Endothelial cell of umbilical vein (primary cell): Measurements from ENCODE around the gene GPR139. TPM values are rescaled to one million over a fixed set of nuclear protein-coding genes. Genes with fewer than 3 reads are reported as not detected.

Experiments
- BruUV-seq: library from RNA; stranded (reverse); fragments of 400-500 nt; replicated peaks from 2 replicates; lab custom pipeline; 2021; lab: Mats Ljungman, UMichigan
- CTCF ChIA-PET: fragments of 300-600, 350-600 bp; sonication (Branson Sonifier 250); formaldehyde crosslinking; loops from one replicate; lab custom pipeline; 2021; ENCODE audit warnings: antibody characterized with exemption, inconsistent platforms; lab: Charles Lee
- POLR2A ChIA-PET: fragments of 300-600, 350-600 bp; sonication (Branson Sonifier 250); formaldehyde crosslinking; loops from one replicate; lab custom pipeline; 2021; ENCODE audit warnings: antibody characterized with exemption, inconsistent platforms; lab: Charles Lee
- DNase-seq: peaks from one replicate; pipeline ENCODE4 v3.0.0-alpha.2; 2011; ENCODE audit warnings: low read depth, low spot score
- FAIRE-seq: peaks from 2 replicates; lab custom pipeline; 2011; peaks lifted over from hg19 to GRCh38; lab: Jason Lieb, UNC
- H2AFZ ChIP-seq: 2 replicates; pipeline ENCODE4 v1.6.0; 2012; ENCODE audit warnings: low read depth, low read length, control low read depth, inconsistent platforms
- H3K27ac ChIP-seq: 2 replicates; pipeline ENCODE4 v1.5.1; 2011; ENCODE audit warnings: low read depth, mild to moderate bottlenecking, control low read depth, low read length, moderate library complexity; ENCODE audit not compliant: insufficient read depth
- H3K27me3 ChIP-seq, 2 experiments: 2 replicates each; pipeline versions ENCODE4 v1.6.0 to v1.6.1; 2011; ENCODE audit warnings: low read length in 2 of 2, mixed read lengths in 1 of 2; ENCODE audit not compliant: control insufficient read depth in 2 of 2, insufficient read depth in 2 of 2
- H3K36me3 ChIP-seq, 2 experiments: 2 replicates in 1 of 2; 3 replicates in 1 of 2; pipeline ENCODE4 v1.5.1; 2011; ENCODE audit warnings: low read length in 2 of 2, mild to moderate bottlenecking in 1 of 2, moderate library complexity in 1 of 2; ENCODE audit not compliant: control insufficient read depth in 2 of 2, insufficient read depth in 2 of 2; ENCODE audit errors: extremely low read depth in 1 of 2
- H3K4me1 ChIP-seq: 3 replicates; pipeline ENCODE4 v1.5.1; 2011; ENCODE audit warnings: mild to moderate bottlenecking, low read length; ENCODE audit not compliant: control insufficient read depth, insufficient read depth; ENCODE audit errors: extremely low read depth
- H3K4me2 ChIP-seq: 2 replicates; pipeline ENCODE4 v1.6.1; 2011; ENCODE audit warnings: low read length, control low read depth, mixed read lengths; ENCODE audit not compliant: insufficient read depth
- H3K4me3 ChIP-seq, 3 experiments: fragments of 200-600 bp in 1 of 3; sonication (generic), shearing (Covaris generic) in 1 of 3; replicated peaks in 1 of 3; 2 replicates each; pipeline ENCODE4 v1.5.1; 2011 to 2016; ENCODE audit warnings: control low read depth in 3 of 3, low read length in 3 of 3, mild to moderate bottlenecking in 2 of 3, inconsistent platforms in 1 of 3, low read depth in 1 of 3, moderate library complexity in 1 of 3; ENCODE audit not compliant: insufficient read depth in 1 of 3
- H3K79me2 ChIP-seq: 2 replicates; pipeline ENCODE4 v1.6.0; 2012; ENCODE audit warnings: low read length, inconsistent platforms; ENCODE audit not compliant: control insufficient read depth, insufficient read depth
- H3K9ac ChIP-seq: replicated peaks from 2 replicates; pipeline ENCODE3; 2011; ENCODE audit warnings: low read length, control low read depth; ENCODE audit not compliant: insufficient read depth; ENCODE audit errors: extremely low read depth
- H3K9me1 ChIP-seq: replicated peaks from 3 replicates; pipeline ENCODE4 v1.6.0; 2011; ENCODE audit warnings: mild to moderate bottlenecking, low read length; ENCODE audit not compliant: control insufficient read depth, insufficient read depth; ENCODE audit errors: extremely low read depth
- H3K9me3 ChIP-seq: replicated peaks from 2 replicates; pipeline ENCODE4 v1.5.1; 2012; ENCODE audit warnings: low read length, inconsistent platforms; ENCODE audit not compliant: control insufficient read depth, insufficient read depth
- H4K20me1 ChIP-seq: replicated peaks from 2 replicates; pipeline ENCODE3; 2011; ENCODE audit warnings: mild to moderate bottlenecking, low read length; ENCODE audit not compliant: control insufficient read depth, insufficient read depth; ENCODE audit errors: extremely low read depth
- EZH2 ChIP-seq: IDR thresholded peaks from 2 replicates; pipeline ENCODE4 v1.6.1; 2012; ENCODE audit warnings: borderline replicate concordance, low read depth, mild to moderate bottlenecking, moderate library complexity, low read length, inconsistent platforms; ENCODE audit not compliant: severe bottlenecking
- FOS ChIP-seq: IDR thresholded peaks from 2 replicates; pipeline ENCODE4 v1.6.1; 2011; ENCODE audit warnings: mild to moderate bottlenecking, low read length, moderate library complexity, borderline replicate concordance; ENCODE audit not compliant: insufficient read depth
- GATA2 ChIP-seq: IDR thresholded peaks from 2 replicates; pipeline ENCODE4 v1.7.0; 2011; ENCODE audit warnings: low read depth, mild to moderate bottlenecking, moderate library complexity, mixed read lengths, low read length; ENCODE audit not compliant: insufficient read length, insufficient read depth
- JUN ChIP-seq: IDR thresholded peaks from 2 replicates; pipeline ENCODE4 v1.6.1; 2011; ENCODE audit warnings: borderline replicate concordance, low read depth; ENCODE audit not compliant: insufficient read length, insufficient read depth
- MYC ChIP-seq: IDR thresholded peaks from one replicate; pipeline ENCODE4 v1.6.1; 2011; ENCODE audit warnings: mild to moderate bottlenecking, low read depth, low read length
- POLR2A ChIP-seq: IDR thresholded peaks from 2 replicates; pipeline ENCODE4 v1.6.1; 2012; ENCODE audit warnings: low read depth, mild to moderate bottlenecking, control low read depth, low read length
- POLR2AphosphoS5 ChIP-seq: IDR thresholded peaks from 2 replicates; pipeline ENCODE4 v1.6.1; 2012; ENCODE audit warnings: low read depth, mild to moderate bottlenecking, control low read depth, low read length, moderate library complexity; ENCODE audit not compliant: insufficient read depth
- dilution Hi-C: fragments of 300-500 bp; cut with MboI; formaldehyde crosslinking; loops from one replicate; pipeline ENCODE4 v1.15.0; 2019; ENCODE audit warnings: low sequenced_read_pairs; ENCODE audit not compliant: extremely low pct_ligation_motif_present
- intact Hi-C: fragments of 100-400 bp; cut with micrococcal nuclease; formaldehyde crosslinking; loops from one replicate; pipeline ENCODE4 v1.10.0; 2022
- polyA plus RNA-seq, 4 experiments: library from polyadenylated mRNA; depleted of rRNA in 3 of 4; stranded (reverse) in 3 of 4; unstranded in 1 of 4; fragments of >200 nt; gene quantifications; 2 replicates each; pipeline versions ENCODE4 v1.2.1 to v1.2.3, GENCODE V29; 2011 to 2012; ENCODE audit warnings: missing spikeins in 1 of 4
- total RNA-seq: library from RNA; stranded (reverse); gene quantifications from 2 replicates; pipeline ENCODE4 v1.2.3, GENCODE V29; 2021
- TF ChIP-seq, protein P1 (sequence below), 2 donors: IDR thresholded peaks; 1 replicate in 1 of 2; 2 replicates in 1 of 2; pipeline ENCODE4 v1.5.1; 2011; ENCODE audit warnings: low read length in 2 of 2, mild to moderate bottlenecking in 2 of 2, moderate library complexity in 2 of 2, control low read depth in 1 of 2, inconsistent platforms in 1 of 2, low read depth in 1 of 2; ENCODE audit not compliant: insufficient read depth in 1 of 2; ENCODE audit errors: extremely low read depth in 1 of 2
- TF ChIP-seq, protein P2 (sequence below): IDR thresholded peaks from 2 replicates; pipeline ENCODE4 v1.6.1; 2011; ENCODE audit not compliant: insufficient read depth, insufficient read length

GPR139 gene
- total and polyA plus RNA-seq, 2 donors (not counting 3 experiments of a cell fraction or from before 2014, with no cell fraction given): not detected

DNA sequence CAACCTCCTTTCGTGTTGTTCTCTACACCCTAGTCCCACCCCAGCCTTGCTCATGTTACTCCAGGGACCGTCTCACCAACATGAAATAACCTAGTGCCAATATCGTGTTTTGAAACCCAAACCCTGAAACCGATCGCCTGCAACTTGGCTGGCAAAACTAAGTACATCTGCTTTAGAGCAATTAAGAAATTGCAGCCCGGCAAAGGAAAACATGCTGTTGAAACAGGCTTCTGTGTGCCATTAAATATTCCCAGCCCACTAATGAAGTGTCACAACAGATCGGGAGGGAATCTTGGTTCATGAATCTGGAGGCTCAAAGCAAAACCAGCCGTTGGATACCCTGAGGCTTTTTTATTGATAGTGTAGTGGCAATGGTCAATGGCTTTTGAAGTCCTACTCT is 48.3 kb upstream of the GPR139 start:
- Histone ChIP-seq H3K79me2 (no peaks in the 10 kb centered on the region), H3K27me3 (no peaks in the 10 kb centered on the region), H2AFZ (no peak overlapping the region), H3K4me2 (no peak overlapping the region), H3K4me1 (no peaks in the 10 kb centered on the region), H4K20me1 (no peaks in the 10 kb centered on the region), H3K9me3 (no peaks in the 10 kb centered on the region), H3K4me3 (no peak overlapping the region), H3K27ac (no peak overlapping the region), H3K9me1 (no peaks in the 10 kb centered on the region), H3K36me3 (no peaks in the 10 kb centered on the region), H3K9ac (no peak overlapping the region)
- intact Hi-C loops: no loop called here
- TF ChIP-seq, protein P1, sequence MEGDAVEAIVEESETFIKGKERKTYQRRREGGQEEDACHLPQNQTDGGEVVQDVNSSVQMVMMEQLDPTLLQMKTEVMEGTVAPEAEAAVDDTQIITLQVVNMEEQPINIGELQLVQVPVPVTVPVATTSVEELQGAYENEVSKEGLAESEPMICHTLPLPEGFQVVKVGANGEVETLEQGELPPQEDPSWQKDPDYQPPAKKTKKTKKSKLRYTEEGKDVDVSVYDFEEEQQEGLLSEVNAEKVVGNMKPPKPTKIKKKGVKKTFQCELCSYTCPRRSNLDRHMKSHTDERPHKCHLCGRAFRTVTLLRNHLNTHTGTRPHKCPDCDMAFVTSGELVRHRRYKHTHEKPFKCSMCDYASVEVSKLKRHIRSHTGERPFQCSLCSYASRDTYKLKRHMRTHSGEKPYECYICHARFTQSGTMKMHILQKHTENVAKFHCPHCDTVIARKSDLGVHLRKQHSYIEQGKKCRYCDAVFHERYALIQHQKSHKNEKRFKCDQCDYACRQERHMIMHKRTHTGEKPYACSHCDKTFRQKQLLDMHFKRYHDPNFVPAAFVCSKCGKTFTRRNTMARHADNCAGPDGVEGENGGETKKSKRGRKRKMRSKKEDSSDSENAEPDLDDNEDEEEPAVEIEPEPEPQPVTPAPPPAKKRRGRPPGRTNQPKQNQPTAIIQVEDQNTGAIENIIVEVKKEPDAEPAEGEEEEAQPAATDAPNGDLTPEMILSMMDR (IDR thresholded peaks at IDR 0.05; ENCODE audit: extremely low read depth in 1 of 2, insufficient read depth in 1 of 2, low read depth in 1 of 2, low read length in 2 of 2): no peak
- TF ChIP-seq MYC: no peak
- no peak for TF ChIP-seq EZH2
- no peak for TF ChIP-seq POLR2AphosphoS5
- no peak for TF ChIP-seq JUN
- TF ChIP-seq, protein P2, sequence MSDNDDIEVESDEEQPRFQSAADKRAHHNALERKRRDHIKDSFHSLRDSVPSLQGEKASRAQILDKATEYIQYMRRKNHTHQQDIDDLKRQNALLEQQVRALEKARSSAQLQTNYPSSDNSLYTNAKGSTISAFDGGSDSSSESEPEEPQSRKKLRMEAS: no peak
- no peak for TF ChIP-seq FOS
- TF ChIP-seq POLR2A: no peak
- no peak for TF ChIP-seq GATA2
- dilution Hi-C loops: no loop called here
- no TSS peak for BruUV-seq
- CTCF ChIA-PET: no interaction called here
- no peak for FAIRE-seq
- POLR2A ChIA-PET: no interaction called here
- no peak for DNase-seq
